HEK293T (cell line): ENCODE measurements around the gene OST4.

Source experiments
- ARNT ChIP-seq: fragments of 450-650 bp; IDR thresholded peaks from 2 replicates; pipeline ENCODE4 v1.6.1; 2017; ENCODE audit warnings: mild to moderate bottlenecking
- BHLHE40 ChIP-seq: fragments of 450-650 bp; IDR thresholded peaks from 2 replicates; pipeline ENCODE4 v1.6.1; 2016; ENCODE audit warnings: mild to moderate bottlenecking, moderate library complexity, borderline replicate concordance
- CTBP1 ChIP-seq: fragments of 450-650 bp; IDR thresholded peaks from 2 replicates; pipeline ENCODE4 v1.6.1; 2016; ENCODE audit warnings: borderline replicate concordance
- ELF4 ChIP-seq: fragments of 450-650 bp; IDR thresholded peaks from 2 replicates; pipeline ENCODE4 v1.6.1; 2017; ENCODE audit warnings: antibody characterized with exemption
- FOXA1 ChIP-seq: fragments of 450-650 bp; IDR thresholded peaks from 2 replicates; pipeline ENCODE4 v1.6.1; 2016; ENCODE audit warnings: mild to moderate bottlenecking
- FOXK2 ChIP-seq: fragments of 450-650 bp; IDR thresholded peaks from 2 replicates; pipeline ENCODE4 v1.6.1; 2016; ENCODE audit warnings: mild to moderate bottlenecking
- FOXM1 ChIP-seq: fragments of 450-650 bp; IDR thresholded peaks from 2 replicates; pipeline ENCODE4 v1.6.1; 2017; ENCODE audit warnings: mild to moderate bottlenecking, borderline replicate concordance
- HDGF ChIP-seq: fragments of 450-650 bp; IDR thresholded peaks from 2 replicates; pipeline ENCODE4 v1.6.1; 2017; ENCODE audit warnings: antibody characterized with exemption, borderline replicate concordance
- L3MBTL2 ChIP-seq: fragments of 450-650 bp; conservative IDR thresholded peaks from 2 replicates; pipeline ENCODE4 v1.6.1; 2016; ENCODE audit warnings: mild to moderate bottlenecking
- LEF1 ChIP-seq: fragments of 450-650 bp; IDR thresholded peaks from 2 replicates; pipeline ENCODE4 v1.6.1; 2017; ENCODE audit warnings: mild to moderate bottlenecking, borderline replicate concordance
- NFRKB ChIP-seq: fragments of 450-650 bp; IDR thresholded peaks from 2 replicates; pipeline ENCODE4 v1.6.1; 2016; ENCODE audit warnings: mild to moderate bottlenecking, moderate library complexity
- SP1 ChIP-seq: fragments of 450-650 bp; IDR thresholded peaks from 2 replicates; pipeline ENCODE4 v1.6.1; 2017
- SUZ12 ChIP-seq: fragments of 450-650 bp; IDR thresholded peaks from 2 replicates; pipeline ENCODE4 v1.6.1; 2016; ENCODE audit warnings: mild to moderate bottlenecking
- TF ChIP-seq, protein P1 (sequence below): fragments of 450-650 bp; IDR thresholded peaks from 2 replicates; pipeline ENCODE4 v1.6.1; 2016

- no peak for TF ChIP-seq FOXM1
- TF ChIP-seq ARNT: no peak
- no peak for TF ChIP-seq NFRKB
- TF ChIP-seq SP1: no peak
- TF ChIP-seq, protein P1, sequence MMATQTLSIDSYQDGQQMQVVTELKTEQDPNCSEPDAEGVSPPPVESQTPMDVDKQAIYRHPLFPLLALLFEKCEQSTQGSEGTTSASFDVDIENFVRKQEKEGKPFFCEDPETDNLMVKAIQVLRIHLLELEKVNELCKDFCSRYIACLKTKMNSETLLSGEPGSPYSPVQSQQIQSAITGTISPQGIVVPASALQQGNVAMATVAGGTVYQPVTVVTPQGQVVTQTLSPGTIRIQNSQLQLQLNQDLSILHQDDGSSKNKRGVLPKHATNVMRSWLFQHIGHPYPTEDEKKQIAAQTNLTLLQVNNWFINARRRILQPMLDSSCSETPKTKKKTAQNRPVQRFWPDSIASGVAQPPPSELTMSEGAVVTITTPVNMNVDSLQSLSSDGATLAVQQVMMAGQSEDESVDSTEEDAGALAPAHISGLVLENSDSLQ: no peak
- no peak for TF ChIP-seq L3MBTL2
- TF ChIP-seq LEF1: no peak
- TF ChIP-seq FOXK2: no peak
- no peak for TF ChIP-seq CTBP1
- TF ChIP-seq ELF4: no peak
- TF ChIP-seq SUZ12: no peak
- TF ChIP-seq HDGF: no peak
- no peak for TF ChIP-seq BHLHE40
- TF ChIP-seq FOXA1: no peak
Measured at GRCh38 chr2:27054721-27055120, 16.7 kb downstream of the OST4 start.
